SK-N-DZ (cell line): Measurements from ENCODE around the gene CNTNAP3B.
"Not testable (repeated sequence)": the region's sequence is repeated elsewhere in the genome, so short reads cannot be mapped to it uniquely, and the experiment has no call there.

ENCODE experiments used
- DNase-seq: peaks from one replicate; pipeline ENCODE4 v3.0.0-alpha.2; 2015; ENCODE audit warnings: low spot score
- small RNA-seq, 2 experiments: library from RNA; depleted of rRNA; stranded (forward); fragments of <200 nt; gene quantifications; one replicate each; pipeline ENCODE3, GENCODE V24; 2014

The CNTNAP3B gene

GRCh38 chr9:41977965-41978600 lies 151.1 kb downstream of the CNTNAP3B start:
- DNase-seq, result not testable (repeated sequence)

- DNase-seq, result not testable (repeated sequence)
Observed at GRCh38 chr9:41974906-41975305, 154.3 kb downstream of the CNTNAP3B start.

GRCh38 chr9:41953007-41953406 lies 176.2 kb downstream of the CNTNAP3B start:
- not testable (repeated sequence) for DNase-seq

GRCh38 chr9:41941738-41942137 lies 187.5 kb downstream of the CNTNAP3B start:
- DNase-seq, result not testable (repeated sequence)

GRCh38 chr9:41938143-41938542 lies 191.1 kb downstream of the CNTNAP3B start:
- not testable (repeated sequence) for DNase-seq

- not testable (repeated sequence) for DNase-seq
Observed at GRCh38 chr9:41935727-41936126, 193.5 kb downstream of the CNTNAP3B start.

- not testable (repeated sequence) for DNase-seq
Observed at GRCh38 chr9:41929172-41929571, 200.1 kb downstream of the CNTNAP3B start.

- DNase-seq, result not testable (repeated sequence)
Observed at GRCh38 chr9:41917374-41917773, 211.9 kb downstream of the CNTNAP3B start.

GRCh38 chr9:41905488-41905887 lies 223.7 kb downstream of the CNTNAP3B start:
- not testable (repeated sequence) for DNase-seq

GRCh38 chr9:41902762-41903161 lies 226.5 kb downstream of the CNTNAP3B start:
- DNase-seq, result not testable (repeated sequence)

- DNase-seq, result not testable (repeated sequence)
Observed at GRCh38 chr9:41898720-41899343, 230.4 kb downstream of the CNTNAP3B start.

GRCh38 chr9:41874557-41874956 lies 254.7 kb downstream of the CNTNAP3B start:
- not testable (repeated sequence) for DNase-seq

GRCh38 chr9:41855422-41855821 lies 273.8 kb downstream of the CNTNAP3B start:
- not testable (repeated sequence) for DNase-seq

GRCh38 chr9:41851848-41852740 lies 277.1 kb downstream of the CNTNAP3B start:
- not testable (repeated sequence) for DNase-seq

- not testable (repeated sequence) for DNase-seq
Observed at GRCh38 chr9:41847829-41848228, 281.4 kb downstream of the CNTNAP3B start.

Small RNA genes lying within 50 kb of the gene (small RNA-seq; reads per million reads assigned to genes)
- 0 reads per million in 2 experiments for gene RN7SL343P
